Caco-2 (cell line): Measurements from ENCODE around the gene PIGB. TPM values are rescaled to one million over a fixed set of nuclear protein-coding genes. Genes with fewer than 3 reads are reported as not detected.

Experiments
- BruUV-seq: library from RNA; stranded (reverse); fragments of 400-500 nt; replicated peaks from 2 replicates; lab custom pipeline; 2021; lab: Mats Ljungman, UMichigan
- CTCF ChIA-PET: fragments of 300-600 bp; sonication (Branson Sonifier 250); formaldehyde crosslinking; loops from one replicate; lab custom pipeline; 2022; ENCODE audit warnings: antibody characterized with exemption; lab: Charles Lee
- POLR2A ChIA-PET: fragments of 300-600 bp; sonication (Branson Sonifier 250); formaldehyde crosslinking; loops from one replicate; lab custom pipeline; 2022; ENCODE audit warnings: antibody characterized with exemption; lab: Charles Lee
- DNase-seq, 2 experiments: peaks; one replicate each; pipeline versions ENCODE4 v3.0.0 to v3.0.0-alpha.2; 2020 to 2022
- H3K27me3 ChIP-seq: replicated peaks from 2 replicates; pipeline ENCODE4 v1.6.0; 2011; ENCODE audit warnings: low read length; ENCODE audit not compliant: control insufficient read depth, insufficient read depth
- H3K36me3 ChIP-seq: 2 replicates; pipeline ENCODE4 v1.5.1; 2011; ENCODE audit warnings: low read length; ENCODE audit not compliant: control insufficient read depth, insufficient read depth
- H3K4me1 ChIP-seq: fragments of 250-450 bp; sonication (Bioruptor Pico); 2 replicates; pipeline ENCODE4 v1.5.1; 2020; ENCODE audit warnings: mild to moderate bottlenecking
- H3K4me3 ChIP-seq: 2 replicates; pipeline ENCODE4 v1.5.1; 2011; ENCODE audit warnings: low read depth, mild to moderate bottlenecking, control low read depth, low read length
- H3K9me3 ChIP-seq: fragments of 250-450 bp; sonication (Bioruptor Pico); 2 replicates; pipeline ENCODE4 v1.5.1; 2020; ENCODE audit warnings: mild to moderate bottlenecking, moderate library complexity
- H3K27ac Mint-ChIP-seq: one replicate; pipeline ENCODE4 v1.8.0; 2022; ENCODE audit warnings: mixed read lengths; ENCODE audit not compliant: unreplicated experiment
- H3K27me3 Mint-ChIP-seq: one replicate; pipeline ENCODE4 v1.8.0; 2022; ENCODE audit warnings: mixed read lengths; ENCODE audit not compliant: insufficient read depth, unreplicated experiment
- H3K36me3 Mint-ChIP-seq: one replicate; pipeline ENCODE4 v1.8.0; 2022; ENCODE audit warnings: mild to moderate bottlenecking, mixed read lengths; ENCODE audit not compliant: insufficient read depth, unreplicated experiment
- H3K4me1 Mint-ChIP-seq: one replicate; pipeline ENCODE4 v1.8.0; 2022; ENCODE audit warnings: low read depth, mixed read lengths; ENCODE audit not compliant: unreplicated experiment
- H3K4me3 Mint-ChIP-seq: one replicate; pipeline ENCODE4 v1.8.0; 2022; ENCODE audit warnings: mild to moderate bottlenecking, moderate library complexity, mixed read lengths; ENCODE audit not compliant: unreplicated experiment
- H3K9me3 Mint-ChIP-seq: one replicate; pipeline ENCODE4 v1.8.0; 2022; ENCODE audit warnings: mixed read lengths; ENCODE audit not compliant: unreplicated experiment
- CTCF ChIP-seq, 2 experiments: fragments of 200-600 bp in 1 of 2; IDR thresholded peaks; 1 replicate in 1 of 2; 2 replicates in 1 of 2; pipeline versions ENCODE4 v1.5.1 to v1.8.0; 2011 to 2022; ENCODE audit warnings: antibody characterized with exemption in 1 of 2, control low read depth in 1 of 2, inconsistent platforms in 1 of 2, low read depth in 1 of 2, low read length in 1 of 2, mild to moderate bottlenecking in 1 of 2, moderate library complexity in 1 of 2; ENCODE audit not compliant: insufficient read depth in 1 of 2, severe bottlenecking in 1 of 2, unreplicated experiment in 1 of 2
- intact Hi-C: fragments of 100-400 bp; cut with micrococcal nuclease; formaldehyde crosslinking; loops from one replicate; pipeline ENCODE4 v1.10.0; 2022; ENCODE audit not compliant: unreplicated experiment
- total RNA-seq: library from RNA; stranded (reverse); gene quantifications from 2 replicates; pipeline ENCODE4 v1.2.3, GENCODE V29; 2022

PIGB gene
- total RNA-seq, 1 experiment from 2014 or later = 15.5 TPM

GRCh38 chr15:55319537-55320237, 665 bp downstream of the PIGB start:
- no peaks in the 10 kb centered on the region for H3K4me1 ChIP-seq
- Mint-ChIP-seq H3K27ac (peak overlapping the region; percentile 94), H3K27me3 (no peaks in the 10 kb centered on the region), H3K36me3 (peaks cover 6% of the 10 kb centered on the region), H3K9me3 (no peaks in the 10 kb centered on the region), H3K4me1 (peaks cover 6% of the 10 kb centered on the region), H3K4me3 (peak overlapping the region; percentile 75)
- ChIA-PET POLR2A (interaction anchor here (1.0 to 1.3 kb wide), 3 partner anchors 39 to 87 kb away, joined by 3 read pairs; no protein-coding TSS in a partner anchor), CTCF (interaction anchor here (0.9 to 2.0 kb wide), 3 partner anchors 39 to 120 kb away, joined by 3 to 10 read pairs (median 6); no protein-coding TSS in a partner anchor)
- intact Hi-C loops = loop anchor here (1.0 to 2.0 kb wide), 2 partner anchors 89 to 115 kb away; partner anchors contain the start of genes CCPG1 and PIERCE2
- TSS peak; percentile 70 for BruUV-seq
- H3K36me3 ChIP-seq = no peaks in the 10 kb centered on the region
- H3K9me3 ChIP-seq = no peaks in the 10 kb centered on the region
- no peak for DNase-seq
- H3K27me3 ChIP-seq = no peaks in the 10 kb centered on the region
- no peak for TF ChIP-seq CTCF (IDR thresholded peaks at IDR 0.05; ENCODE audit: insufficient read depth in 1 of 2, low read depth in 1 of 2, low read length in 1 of 2, severe bottlenecking in 1 of 2, unreplicated experiment in 1 of 2)
- H3K4me3 ChIP-seq = peak overlapping the region; percentile 64

GRCh38 chr15:55320238-55320550, 1.2 kb downstream of the PIGB start:
- no peaks in the 10 kb centered on the region for H3K36me3 ChIP-seq
- no peak for DNase-seq
- H3K4me3 Mint-ChIP-seq = no peak overlapping the region
- POLR2A ChIA-PET = no interaction called here
- no peaks in the 10 kb centered on the region for H3K9me3 Mint-ChIP-seq
- CTCF ChIA-PET = interaction anchor here (2.0 kb wide), 1 partner anchor 115 kb away, joined by 10 read pairs; no protein-coding TSS in a partner anchor
- no peaks in the 10 kb centered on the region for H3K9me3 ChIP-seq
- H3K4me1 Mint-ChIP-seq = peaks cover 6% of the 10 kb centered on the region
- H3K27me3 Mint-ChIP-seq = no peaks in the 10 kb centered on the region
- H3K27ac Mint-ChIP-seq = no peak overlapping the region
- intact Hi-C loops = no loop called here
- no TSS peak for BruUV-seq
- no peak overlapping the region for H3K4me3 ChIP-seq
- TF ChIP-seq CTCF (IDR thresholded peaks at IDR 0.05; ENCODE audit: insufficient read depth in 1 of 2, low read depth in 1 of 2, low read length in 1 of 2, severe bottlenecking in 1 of 2, unreplicated experiment in 1 of 2) = no peak
- no peaks in the 10 kb centered on the region for H3K27me3 ChIP-seq
- peaks cover 6% of the 10 kb centered on the region for H3K36me3 Mint-ChIP-seq
- no peaks in the 10 kb centered on the region for H3K4me1 ChIP-seq

GRCh38 chr15:55320963-55321362, 1.9 kb downstream of the PIGB start:
- Histone ChIP-seq H3K27me3 (no peaks in the 10 kb centered on the region), H3K36me3 (no peaks in the 10 kb centered on the region), H3K9me3 (no peaks in the 10 kb centered on the region), H3K4me3 (no peak overlapping the region), H3K4me1 (no peaks in the 10 kb centered on the region)
- peaks cover 6% of the 10 kb centered on the region for H3K4me1 Mint-ChIP-seq
- no TSS peak for BruUV-seq
- no peak for DNase-seq
- intact Hi-C loops = no loop called here
- H3K36me3 Mint-ChIP-seq = peaks cover 6% of the 10 kb centered on the region
- H3K27me3 Mint-ChIP-seq = no peaks in the 10 kb centered on the region
- TF ChIP-seq CTCF (IDR thresholded peaks at IDR 0.05; ENCODE audit: insufficient read depth in 1 of 2, low read depth in 1 of 2, low read length in 1 of 2, severe bottlenecking in 1 of 2, unreplicated experiment in 1 of 2) = no peak
- no peak overlapping the region for H3K27ac Mint-ChIP-seq
- ChIA-PET CTCF (no interaction called here), POLR2A (no interaction called here)
- no peak overlapping the region for H3K4me3 Mint-ChIP-seq
- no peaks in the 10 kb centered on the region for H3K9me3 Mint-ChIP-seq
